Esophagus muscularis mucosa (tissue), 4 donors: ENCODE data around the gene OR52I1.

Source experiments
- CTCF ChIP-seq, 3 experiments: fragments of 200-600 bp in 2 of 3; fragments of 450-650 bp in 1 of 3; sonication (generic) in 2 of 3; IDR thresholded peaks; one replicate each; pipeline ENCODE4 v1.5.1; 2017 to 2019; ENCODE audit warnings: antibody characterized with exemption in 3 of 3, mild to moderate bottlenecking in 2 of 3, moderate library complexity in 1 of 3
- EP300 ChIP-seq: sonication (generic); formaldehyde crosslinking; IDR thresholded peaks from one replicate; pipeline ENCODE4 v1.6.1; 2017; ENCODE audit warnings: antibody characterized with exemption
- POLR2A ChIP-seq: fragments of 450-650 bp; IDR thresholded peaks from one replicate; pipeline ENCODE4 v1.6.1; 2017; ENCODE audit warnings: antibody characterized with exemption, moderate library complexity, mild to moderate bottlenecking, low read depth
- POLR2AphosphoS5 ChIP-seq, 2 donors: sonication (generic); formaldehyde crosslinking; IDR thresholded peaks; one replicate each; pipeline ENCODE4 v1.6.1; 2017; ENCODE audit warnings: antibody characterized with exemption in 2 of 2

- no peak for TF ChIP-seq CTCF (IDR thresholded peaks at IDR 0.05)
- no peak for TF ChIP-seq POLR2AphosphoS5 (IDR thresholded peaks at IDR 0.05)
- no peak for TF ChIP-seq POLR2A
- no peak for TF ChIP-seq EP300
Measured at GRCh38 chr11:4580124-4580523, 13.7 kb upstream of the OR52I1 start.
